ENCODE data around the gene MAGI1.

DNA sequence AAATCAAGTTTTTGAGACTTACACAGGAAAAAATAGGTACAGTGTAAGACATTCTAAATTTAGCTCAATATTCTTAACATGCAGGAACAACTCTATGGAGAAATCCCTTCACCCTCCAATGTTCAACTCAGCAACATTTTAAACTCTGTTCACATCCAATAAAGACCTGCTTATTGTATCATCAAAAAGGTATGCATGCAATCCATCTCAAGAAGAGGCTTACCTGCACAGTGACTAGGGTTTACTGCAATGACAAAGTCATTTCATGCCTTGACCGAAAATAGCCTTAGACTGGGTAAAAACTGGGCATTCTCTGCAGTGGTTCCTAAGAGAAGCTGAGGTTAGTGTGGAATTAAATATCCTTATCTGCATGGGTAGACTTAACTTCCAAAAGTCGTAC lies 80.5 kb downstream of the MAGI1 start:
- TF ChIP-seq CTCF (IDR thresholded peaks at IDR 0.05) (no peak), POLR2A (IDR thresholded peaks at IDR 0.05) (no peak), POLR2AphosphoS5 (IDR thresholded peaks at IDR 0.05) (no peak)

Data from breast epithelium (tissue), 3 donors.